Measurements from ENCODE around the gene SUSD4.

Gene SUSD4

GRCh38 chr1:223386013-223386412 is 22.0 kb upstream of the SUSD4 start:
- H3K27me3 Mint-ChIP-seq: peaks cover 45% of the 10 kb centered on the region
- no peak overlapping the region for H3K4me3 Mint-ChIP-seq
- no peaks in the 10 kb centered on the region for H3K4me1 Mint-ChIP-seq
- no peaks in the 10 kb centered on the region for H3K36me3 Mint-ChIP-seq
- H3K27ac Mint-ChIP-seq: no peak overlapping the region
- no peaks in the 10 kb centered on the region for H3K9me3 Mint-ChIP-seq
- no peak for ATAC-seq

GRCh38 chr1:223378754-223379153 is 14.8 kb upstream of the SUSD4 start:
- ATAC-seq: no peak
- H3K27me3 Mint-ChIP-seq: peaks cover 47% of the 10 kb centered on the region
- H3K36me3 Mint-ChIP-seq: no peaks in the 10 kb centered on the region

GRCh38 chr1:223374064-223374610 is 10.2 kb upstream of the SUSD4 start:
- ATAC-seq: no peak
- H3K4me3 Mint-ChIP-seq: no peak overlapping the region
- H3K9me3 Mint-ChIP-seq: peaks cover 16% of the 10 kb centered on the region
- peaks cover 67% of the 10 kb centered on the region for H3K27me3 Mint-ChIP-seq
- H3K27ac Mint-ChIP-seq: no peak overlapping the region
- H3K4me1 Mint-ChIP-seq: no peaks in the 10 kb centered on the region
- H3K36me3 Mint-ChIP-seq: no peaks in the 10 kb centered on the region

More at GRCh38 chr1:223378754-223379153, 14.8 kb upstream of the SUSD4 start:
- peaks cover 12% of the 10 kb centered on the region for H3K9me3 Mint-ChIP-seq
- H3K4me3 Mint-ChIP-seq: no peak overlapping the region
- no peaks in the 10 kb centered on the region for H3K4me1 Mint-ChIP-seq
- H3K27ac Mint-ChIP-seq: no peak overlapping the region

- peaks cover 20% of the 10 kb centered on the region for H3K4me1 Mint-ChIP-seq
These were observed 858 bp upstream of the SUSD4 start for GRCh38 chr1:223364685-223365382.

DNA sequence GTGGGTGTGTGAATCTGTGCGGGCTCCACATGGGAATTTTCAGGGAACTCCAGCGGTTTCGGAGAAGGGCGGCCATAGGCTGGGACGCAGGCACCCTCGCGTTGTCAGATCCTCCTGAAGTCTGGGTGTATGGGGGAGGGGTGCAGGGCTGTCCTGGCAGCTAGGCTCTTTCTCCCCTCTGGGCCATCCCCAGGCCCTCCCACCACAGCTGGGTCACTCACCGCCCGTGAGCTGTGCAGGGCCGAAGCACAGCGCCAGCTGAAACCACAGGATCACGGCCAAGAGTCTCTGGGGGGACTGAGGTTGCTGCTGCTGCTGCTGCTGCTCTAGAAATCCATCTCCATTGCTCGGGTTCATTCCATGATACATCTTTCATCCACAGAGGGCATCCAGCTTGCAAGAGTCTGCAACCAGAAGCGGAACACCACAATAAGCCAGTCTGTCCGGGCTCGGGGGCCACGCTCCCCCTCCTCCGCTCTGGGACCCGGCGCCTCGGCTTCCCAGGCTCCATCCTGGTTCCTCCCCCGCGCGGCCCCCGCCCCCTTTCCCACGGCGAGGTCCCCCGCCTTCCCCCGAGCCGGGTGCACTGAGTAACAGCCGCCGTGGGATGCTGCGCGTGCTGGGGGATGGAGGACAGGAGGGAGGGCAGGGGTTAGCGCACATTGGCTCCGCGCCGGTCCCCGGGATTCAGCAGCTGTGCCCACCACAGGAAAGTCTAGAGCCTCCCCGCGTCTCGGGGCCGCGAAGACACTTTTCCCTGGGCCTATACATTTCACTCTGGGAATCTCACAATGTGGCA is 720 bp downstream of the SUSD4 start:
- H3K9me3 Mint-ChIP-seq: no peaks in the 10 kb centered on the region
- H3K4me3 Mint-ChIP-seq: peak overlapping the region; percentile 80
- no peaks in the 10 kb centered on the region for H3K36me3 Mint-ChIP-seq
- H3K4me1 Mint-ChIP-seq: peaks cover 20% of the 10 kb centered on the region
- peak; percentile 28 for ATAC-seq
- peaks cover 46% of the 10 kb centered on the region for H3K27me3 Mint-ChIP-seq
- no peak overlapping the region for H3K27ac Mint-ChIP-seq

More at GRCh38 chr1:223364685-223365382, 858 bp upstream of the SUSD4 start:
- H3K27me3 Mint-ChIP-seq: peaks cover 43% of the 10 kb centered on the region
- H3K9me3 Mint-ChIP-seq: no peaks in the 10 kb centered on the region
- H3K36me3 Mint-ChIP-seq: no peaks in the 10 kb centered on the region
- H3K4me3 Mint-ChIP-seq: peak overlapping the region; percentile 67
- ATAC-seq: peak; percentile 7
- no peak overlapping the region for H3K27ac Mint-ChIP-seq

GRCh38 chr1:223358826-223359225 is 5.2 kb downstream of the SUSD4 start:
- no peak overlapping the region for H3K27ac Mint-ChIP-seq
- no peak overlapping the region for H3K4me3 Mint-ChIP-seq
- H3K36me3 Mint-ChIP-seq: no peaks in the 10 kb centered on the region
- ATAC-seq: peak; percentile 9
- no peaks in the 10 kb centered on the region for H3K9me3 Mint-ChIP-seq
- H3K4me1 Mint-ChIP-seq: peaks cover 10% of the 10 kb centered on the region
- H3K27me3 Mint-ChIP-seq: peaks cover 32% of the 10 kb centered on the region

DNA sequence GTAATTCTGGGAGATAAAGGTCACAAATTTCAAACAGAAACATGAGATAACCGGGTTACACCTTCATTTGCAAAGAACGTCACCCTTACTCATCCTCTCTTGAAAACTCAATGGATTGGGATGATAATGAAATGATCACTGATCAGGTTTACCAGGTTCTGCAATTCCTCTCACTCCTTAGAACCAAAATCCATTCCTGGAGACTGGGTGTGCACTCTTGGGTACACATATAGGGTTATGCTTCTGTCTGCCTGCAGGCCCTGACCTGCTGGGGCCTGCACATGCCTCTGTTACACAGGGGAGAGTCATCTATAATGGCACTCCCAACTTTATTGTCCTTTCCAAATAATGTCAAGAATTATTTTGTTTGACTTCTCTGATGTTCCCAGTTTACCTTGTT is 8.3 kb downstream of the SUSD4 start:
- ATAC-seq: no peak
- H3K9me3 Mint-ChIP-seq: no peaks in the 10 kb centered on the region
- peaks cover 31% of the 10 kb centered on the region for H3K27me3 Mint-ChIP-seq
- H3K4me1 Mint-ChIP-seq: no peaks in the 10 kb centered on the region
- H3K4me3 Mint-ChIP-seq: no peak overlapping the region
- H3K27ac Mint-ChIP-seq: no peak overlapping the region
- H3K36me3 Mint-ChIP-seq: no peaks in the 10 kb centered on the region

DNA sequence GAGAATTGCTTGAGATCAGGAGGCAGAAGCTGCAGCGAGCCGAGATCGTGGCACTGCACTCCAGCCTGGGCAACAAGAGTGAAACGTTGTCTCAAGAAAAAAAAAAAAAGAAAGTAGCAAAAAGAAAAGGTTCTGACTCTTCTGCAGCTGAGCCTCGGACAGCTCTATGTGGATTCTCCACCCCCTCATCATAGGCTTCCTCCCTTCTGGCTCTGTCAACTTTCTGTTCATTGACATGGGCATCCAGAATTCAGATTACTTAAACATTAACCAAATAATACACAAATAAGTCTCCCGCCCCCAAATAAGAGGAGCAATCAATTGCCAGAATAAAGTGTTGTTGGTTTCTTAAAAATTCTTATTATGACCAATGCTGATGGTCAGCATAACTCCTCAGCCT is 10.0 kb downstream of the SUSD4 start:
- Mint-ChIP-seq H3K27me3 (peaks cover 23% of the 10 kb centered on the region), H3K4me1 (no peaks in the 10 kb centered on the region), H3K9me3 (no peaks in the 10 kb centered on the region), H3K4me3 (no peak overlapping the region), H3K27ac (no peak overlapping the region), H3K36me3 (no peaks in the 10 kb centered on the region)
- ATAC-seq: no peak

DNA sequence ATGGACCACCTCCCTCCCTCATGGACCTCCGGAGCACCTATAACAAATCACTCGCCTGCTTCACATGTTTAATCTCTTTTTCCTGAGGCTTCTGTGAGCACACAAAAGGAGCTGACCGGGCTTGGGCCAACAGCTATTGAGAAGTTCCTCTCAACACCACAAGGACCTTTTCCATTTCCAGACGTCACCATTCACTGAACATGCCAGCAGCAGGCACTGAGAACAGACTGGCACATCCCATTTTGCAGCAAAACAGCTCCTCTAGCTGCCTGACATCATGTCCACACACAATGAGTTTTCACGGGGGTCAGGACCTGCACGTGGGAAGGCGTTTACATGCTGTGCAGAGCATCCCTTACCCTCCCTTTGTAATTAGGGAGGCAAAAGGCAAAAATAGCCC is 11.0 kb downstream of the SUSD4 start:
- H3K27ac Mint-ChIP-seq: no peak overlapping the region
- H3K9me3 Mint-ChIP-seq: no peaks in the 10 kb centered on the region
- H3K4me3 Mint-ChIP-seq: no peak overlapping the region
- no peaks in the 10 kb centered on the region for H3K4me1 Mint-ChIP-seq
- H3K36me3 Mint-ChIP-seq: no peaks in the 10 kb centered on the region
- H3K27me3 Mint-ChIP-seq: peaks cover 22% of the 10 kb centered on the region
- no peak for ATAC-seq

DNA sequence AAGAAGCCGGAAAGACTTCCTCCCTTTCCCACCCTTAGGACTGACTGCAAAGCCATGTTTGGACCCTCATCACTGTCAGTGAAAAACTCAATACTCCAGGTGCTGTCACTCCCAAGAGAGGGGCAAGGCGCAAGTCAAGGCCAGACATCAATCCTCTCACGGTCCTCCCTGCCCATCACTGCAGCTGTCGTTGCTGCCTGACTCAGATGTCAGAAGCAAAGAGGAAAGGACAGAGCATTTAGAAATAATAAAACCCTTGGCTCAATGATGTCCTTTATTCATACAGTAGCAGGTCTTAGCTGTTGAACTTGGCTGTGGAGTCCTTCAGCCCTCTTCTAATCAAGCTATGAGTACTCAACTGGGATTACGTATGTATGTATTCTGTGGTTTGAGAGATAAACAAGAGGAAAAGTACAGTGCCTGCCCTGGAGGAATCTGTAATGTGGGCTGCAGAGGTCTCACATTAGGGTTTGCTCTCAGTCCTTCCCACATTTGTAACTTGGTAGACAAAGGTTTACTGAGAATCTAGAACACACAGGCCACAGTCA is 13.5 kb downstream of the SUSD4 start:
- no peak for ATAC-seq
- Mint-ChIP-seq H3K36me3 (no peaks in the 10 kb centered on the region), H3K9me3 (no peaks in the 10 kb centered on the region), H3K27ac (no peak overlapping the region), H3K4me3 (no peak overlapping the region), H3K27me3 (peaks cover 21% of the 10 kb centered on the region), H3K4me1 (no peaks in the 10 kb centered on the region)

DNA sequence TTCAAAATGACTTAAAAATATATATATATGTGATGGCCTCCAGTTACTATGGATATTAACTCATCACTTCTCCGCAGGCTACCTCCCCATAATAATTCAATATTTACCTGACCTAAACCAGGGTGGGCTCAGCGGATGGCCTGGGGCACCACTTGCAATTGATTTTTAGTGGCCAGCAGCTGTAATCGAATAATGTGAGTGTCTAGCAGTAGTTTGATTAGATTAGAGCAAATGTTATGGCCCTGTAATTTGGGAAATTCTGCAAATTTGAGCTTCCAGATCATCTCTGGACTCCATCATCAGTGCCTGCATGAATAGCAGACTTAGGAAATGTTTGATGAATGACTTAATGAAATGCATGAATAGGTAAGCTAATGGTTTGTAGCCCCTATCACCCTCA is 14.7 kb downstream of the SUSD4 start:
- H3K4me3 Mint-ChIP-seq: no peak overlapping the region
- no peak overlapping the region for H3K27ac Mint-ChIP-seq
- no peaks in the 10 kb centered on the region for H3K36me3 Mint-ChIP-seq

DNA sequence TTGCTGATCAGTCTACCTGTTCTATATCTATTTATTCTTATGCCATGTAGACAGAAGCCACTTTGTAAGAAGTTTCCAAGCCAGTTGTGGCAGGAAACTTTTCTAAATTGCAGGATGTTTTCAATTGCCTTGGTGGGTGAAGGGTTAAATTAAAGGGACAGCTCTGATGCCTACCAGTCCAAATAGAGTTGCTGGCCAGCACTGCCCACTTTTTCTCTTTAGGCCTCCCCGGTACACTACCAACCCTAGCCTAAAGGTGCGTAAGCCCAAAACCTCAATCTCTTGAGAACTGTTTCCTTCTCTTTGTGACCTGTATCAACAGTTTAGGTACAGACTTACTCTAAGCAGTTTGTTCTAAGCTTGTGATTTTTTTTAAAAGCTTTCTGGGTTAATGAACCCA is 15.5 kb downstream of the SUSD4 start:
- Mint-ChIP-seq H3K4me3 (no peak overlapping the region), H3K4me1 (no peaks in the 10 kb centered on the region), H3K27me3 (peaks cover 17% of the 10 kb centered on the region), H3K27ac (no peak overlapping the region), H3K9me3 (no peaks in the 10 kb centered on the region), H3K36me3 (no peaks in the 10 kb centered on the region)
- ATAC-seq: no peak

More for the DNA sequence above, 14.7 kb downstream of the SUSD4 start:
- peaks cover 21% of the 10 kb centered on the region for H3K27me3 Mint-ChIP-seq
- no peak for ATAC-seq
- H3K9me3 Mint-ChIP-seq: no peaks in the 10 kb centered on the region
- H3K4me1 Mint-ChIP-seq: no peaks in the 10 kb centered on the region

DNA sequence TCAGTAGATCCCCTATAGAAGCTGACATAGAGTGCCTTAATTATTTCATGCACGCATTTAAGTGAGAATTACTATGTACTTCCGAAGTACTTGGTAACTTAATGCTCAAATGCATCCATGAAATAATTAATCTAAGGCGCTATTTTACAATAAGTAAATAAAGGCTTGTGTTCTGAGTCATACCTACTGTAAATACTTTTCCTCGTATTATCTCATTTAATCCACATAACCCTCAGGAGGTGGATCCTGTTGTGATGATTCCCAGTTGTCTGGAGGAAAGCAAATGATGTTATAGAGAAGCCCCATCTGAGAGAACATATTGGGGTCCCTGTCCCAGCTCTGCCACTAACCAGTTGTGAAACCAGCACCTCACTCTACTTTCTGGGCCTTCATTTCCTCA is 16.4 kb downstream of the SUSD4 start:
- no peak for ATAC-seq
- no peak overlapping the region for H3K27ac Mint-ChIP-seq
- H3K27me3 Mint-ChIP-seq: peaks cover 8% of the 10 kb centered on the region
- no peaks in the 10 kb centered on the region for H3K4me1 Mint-ChIP-seq
- H3K36me3 Mint-ChIP-seq: no peaks in the 10 kb centered on the region
- H3K4me3 Mint-ChIP-seq: no peak overlapping the region
- no peaks in the 10 kb centered on the region for H3K9me3 Mint-ChIP-seq

DNA sequence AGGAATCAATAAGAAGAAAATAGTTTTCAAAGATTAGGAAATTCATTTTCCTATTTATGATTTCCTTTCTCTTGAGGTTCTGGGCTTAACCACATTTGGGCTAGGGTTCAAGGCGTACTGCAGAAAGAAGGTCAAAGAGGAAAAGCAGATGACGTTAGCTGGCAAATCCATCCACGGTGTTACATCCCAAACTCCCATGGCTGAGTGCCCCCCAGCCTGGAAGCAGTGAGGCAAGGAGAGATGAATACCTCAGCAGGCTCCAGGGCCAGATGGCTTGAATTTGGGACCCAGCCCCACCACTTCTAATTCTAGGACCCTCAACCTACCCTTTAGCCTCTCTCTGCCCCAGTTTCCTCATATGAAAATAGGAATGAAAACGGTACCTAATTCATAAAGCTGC is 17.7 kb downstream of the SUSD4 start:
- H3K9me3 Mint-ChIP-seq: no peaks in the 10 kb centered on the region

GRCh38 chr1:223345720-223346119 is 18.3 kb downstream of the SUSD4 start:
- Mint-ChIP-seq H3K27ac (no peak overlapping the region), H3K27me3 (peaks cover 7% of the 10 kb centered on the region), H3K4me1 (no peaks in the 10 kb centered on the region), H3K36me3 (no peaks in the 10 kb centered on the region), H3K4me3 (no peak overlapping the region), H3K9me3 (no peaks in the 10 kb centered on the region)
- no peak for ATAC-seq

More for the DNA sequence above, 17.7 kb downstream of the SUSD4 start:
- Mint-ChIP-seq H3K27me3 (peaks cover 7% of the 10 kb centered on the region), H3K4me1 (no peaks in the 10 kb centered on the region), H3K4me3 (no peak overlapping the region), H3K36me3 (no peaks in the 10 kb centered on the region), H3K27ac (no peak overlapping the region)
- no peak for ATAC-seq
